A549 (cell line): ENCODE measurements around the gene KIF5A. TPM values are rescaled to one million over a fixed set of nuclear protein-coding genes. Genes with fewer than 3 reads are reported as not detected.

Source experiments
- ATAC-seq, 2 experiments: fragments of 200-7000 bp in 1 of 2; fragments of >200 bp in 1 of 2; cut with Nextera tagmentation in 1 of 2; cut with Tn5 transposase in 1 of 2; 3 replicates each; pipeline versions ENCODE4 v1.8.0 to v1.9.1; 2018 to 2020; ENCODE audit warnings: mild to moderate bottlenecking in 1 of 2, moderate library complexity in 1 of 2
- CTCF ChIA-PET: fragments of 300-600 bp; sonication (Branson Sonifier 250); formaldehyde crosslinking; extraction: SDS; loops from one replicate; lab custom pipeline; 2021; ENCODE audit warnings: antibody characterized with exemption, inconsistent platforms; lab: Yijun Ruan, JAX
- POLR2A ChIA-PET: fragments of 350-600 bp; formaldehyde crosslinking; extraction: SDS; loops from one replicate; lab custom pipeline; 2021; ENCODE audit warnings: antibody characterized with exemption, inconsistent platforms; lab: Yijun Ruan, JAX
- DNase-seq, 2 experiments: peaks; one replicate each; pipeline versions ENCODE4 v3.0.0 to v3.0.0-alpha.2; 2011 to 2016; ENCODE audit warnings: low read depth in 1 of 2, low spot score in 1 of 2
- FAIRE-seq: peaks from 2 replicates; lab custom pipeline; 2011; peaks lifted over from hg19 to GRCh38; lab: Jason Lieb, UNC
- H3K27ac ChIP-seq, 2 experiments: fragments of >200 bp; sonication (Bioruptor Twin); formaldehyde crosslinking; 3 replicates each; pipeline ENCODE4 v1.5.1; 2016 to 2017
- H3K4me1 ChIP-seq: fragments of >200 bp; sonication (Bioruptor Twin); formaldehyde crosslinking; 3 replicates; pipeline ENCODE4 v1.6.1; 2016
- H3K4me2 ChIP-seq: fragments of >200 bp; sonication (Bioruptor Twin); formaldehyde crosslinking; 3 replicates; pipeline ENCODE4 v1.6.1; 2016
- H3K4me3 ChIP-seq: fragments of >200 bp; sonication (Bioruptor Twin); formaldehyde crosslinking; 3 replicates; pipeline ENCODE4 v1.5.1; 2016
- H3K9me3 ChIP-seq: fragments of >200 bp; sonication (Bioruptor Twin); formaldehyde crosslinking; 3 replicates; pipeline ENCODE4 v1.6.1; 2016
- ATOH8 ChIP-seq: fragments of 250-450 bp; sonication (Bioruptor Pico); IDR thresholded peaks from 2 replicates; pipeline ENCODE4 v1.5.0; 2020; ENCODE audit warnings: low read depth, mild to moderate bottlenecking, moderate library complexity
- BCL3 ChIP-seq: fragments of >200 bp; sonication (Bioruptor Twin); formaldehyde crosslinking; IDR thresholded peaks from 3 replicates; pipeline ENCODE4 v1.6.1; 2016
- BHLHE40 ChIP-seq: IDR thresholded peaks from 2 replicates; pipeline ENCODE4 v1.6.1; 2012; ENCODE audit warnings: low read depth, low read length, inconsistent platforms
- CBX2 ChIP-seq: fragments of 200-600 bp; sonication (generic); IDR thresholded peaks from 2 replicates; pipeline ENCODE4 v1.6.1; 2016; ENCODE audit warnings: low read depth, mild to moderate bottlenecking, borderline replicate concordance
- CHD2 ChIP-seq: fragments of 150-350 bp; IDR thresholded peaks from 2 replicates; pipeline ENCODE4 v1.6.1; 2014; ENCODE audit warnings: low read length; ENCODE audit not compliant: partially characterized antibody
- CHD4 ChIP-seq: fragments of 200-600 bp; sonication (generic); IDR thresholded peaks from 2 replicates; pipeline ENCODE4 v1.6.1; 2016; ENCODE audit warnings: antibody characterized with exemption, mild to moderate bottlenecking, borderline replicate concordance
- EHMT2 ChIP-seq: fragments of 200-600 bp; sonication (generic); IDR thresholded peaks from 2 replicates; pipeline ENCODE4 v1.6.1; 2016; ENCODE audit warnings: antibody characterized with exemption, low read depth, mild to moderate bottlenecking, moderate library complexity
- FOSL2 ChIP-seq, 2 experiments: fragments of 450-650 bp in 1 of 2; fragments of >200 bp in 1 of 2; sonication (Bioruptor Twin) in 1 of 2; formaldehyde crosslinking; IDR thresholded peaks; 2 replicates each; pipeline versions ENCODE4 v1.5.0 to v1.6.1; 2016 to 2020; ENCODE audit warnings: mild to moderate bottlenecking in 1 of 2, moderate library complexity in 1 of 2
- HEYL ChIP-seq: fragments of 250-450 bp; sonication (Bioruptor Pico); IDR thresholded peaks from 2 replicates; pipeline ENCODE4 v1.8.0; 2021; ENCODE audit warnings: mild to moderate bottlenecking, moderate library complexity
- JUNB ChIP-seq: fragments of >200 bp; sonication (Bioruptor Twin); formaldehyde crosslinking; IDR thresholded peaks from 2 replicates; pipeline ENCODE4 v1.6.1; 2016
- KDM5A ChIP-seq: fragments of 200-600 bp; sonication (generic); IDR thresholded peaks from 2 replicates; pipeline ENCODE4 v1.6.1; 2016; ENCODE audit warnings: antibody characterized with exemption, mild to moderate bottlenecking
- MAFK ChIP-seq: fragments of 450-650 bp; IDR thresholded peaks from 2 replicates; pipeline ENCODE4 v1.6.1; 2014; ENCODE audit not compliant: partially characterized antibody
- MAZ ChIP-seq: fragments of 150-350 bp; IDR thresholded peaks from 2 replicates; pipeline ENCODE4 v1.6.1; 2014; ENCODE audit warnings: antibody characterized with exemption, low read depth, low read length, borderline replicate concordance
- MYC ChIP-seq: IDR thresholded peaks from 2 replicates; pipeline ENCODE4 v1.6.1; 2012; ENCODE audit warnings: mild to moderate bottlenecking, inconsistent platforms, low read length, improper control_type of control experiment, borderline replicate concordance
- PHF8 ChIP-seq: fragments of 200-600 bp; sonication (generic); IDR thresholded peaks from 2 replicates; pipeline ENCODE4 v1.6.1; 2016; ENCODE audit warnings: low read depth, mild to moderate bottlenecking, antibody characterized with exemption, moderate library complexity, borderline replicate concordance
- POLR2A ChIP-seq: IDR thresholded peaks from 2 replicates; pipeline ENCODE4 v1.6.1; 2012; ENCODE audit warnings: mild to moderate bottlenecking, low read length
- POLR2AphosphoS2 ChIP-seq: conservative IDR thresholded peaks from 2 replicates; pipeline ENCODE4 v1.6.1; 2012; ENCODE audit warnings: low read length, improper control_type of control experiment, inconsistent platforms
- RAD21 ChIP-seq, 2 experiments: fragments of >200 bp in 1 of 2; sonication (Bioruptor Twin) in 1 of 2; formaldehyde crosslinking in 1 of 2; IDR thresholded peaks in 1 of 2; conservative IDR thresholded peaks in 1 of 2; 2 replicates in 1 of 2; 3 replicates in 1 of 2; pipeline ENCODE4 v1.6.1; 2012 to 2018; ENCODE audit warnings: inconsistent platforms in 1 of 2
- RNF2 ChIP-seq: fragments of 200-600 bp; sonication (generic); IDR thresholded peaks from 2 replicates; pipeline ENCODE4 v1.6.1; 2016; ENCODE audit warnings: low read depth, mild to moderate bottlenecking, antibody characterized with exemption, moderate library complexity, borderline replicate concordance
- TFCP2L1 ChIP-seq: fragments of 250-450 bp; sonication (Bioruptor Pico); IDR thresholded peaks from 2 replicates; pipeline ENCODE4 v1.5.0; 2021; ENCODE audit warnings: mild to moderate bottlenecking
- ZNF302 ChIP-seq: fragments of 250-450 bp; sonication (Bioruptor Pico); IDR thresholded peaks from 2 replicates; pipeline ENCODE4 v1.9.0; 2021; ENCODE audit warnings: inconsistent platforms, mild to moderate bottlenecking, moderate library complexity
- WGBS: methylation state at CpG from one replicate; pipeline ENCODE4 v1.1.6; 2017; ENCODE audit errors: missing lambda C conversion rate; 5-methylcytosine and 5-hydroxymethylcytosine counted together
- polyA plus RNA-seq, 4 experiments: library from polyadenylated mRNA; depleted of rRNA in 3 of 4; stranded (reverse); fragments of >200 nt; fragmentation: RNase III in 1 of 4; extraction: RNeasy Plus Mini Kit Qiagen cat#74134 plus additional on column Dnase treatment in 1 of 4; gene quantifications; 2 replicates in 3 of 4; 3 replicates in 1 of 4; pipeline ENCODE4 v1.2.3, GENCODE V29; 2011 to 2017
- TF ChIP-seq, protein P1 (sequence below): fragments of 450-650 bp; IDR thresholded peaks from 2 replicates; pipeline ENCODE4 v1.6.1; 2014; ENCODE audit warnings: antibody characterized with exemption
- TF ChIP-seq, protein P2 (sequence below): IDR thresholded peaks from 2 replicates; pipeline ENCODE4 v1.6.1; 2012; ENCODE audit warnings: low read depth, borderline replicate concordance

KIF5A gene
- polyA plus RNA-seq, 2 of the 4 experiments (the other 2 are of a cell fraction), result 0.61 to 0.89 TPM

GRCh38 chr12:57591782-57592325 is 42.0 kb downstream of the KIF5A start:
- TF ChIP-seq ZNF302 (CRISPR knock-in tag) (no peak), JUNB (no peak), CHD2 (no peak), BHLHE40 (no peak), HEYL (CRISPR knock-in tag) (no peak), MYC (no peak), KDM5A (no peak), MAFK (no peak), RAD21 (conservative IDR thresholded peaks at IDR 0.05 in 1 of 2, IDR thresholded peaks at IDR 0.05 in 1 of 2) (no peak)
- peak overlapping the region; percentile 70 for H3K4me2 ChIP-seq
- POLR2A ChIA-PET, result interaction anchor here (0.8 to 1.7 kb wide), 5 partner anchors 8 to 45 kb away, joined by 3 to 9 read pairs (median 3); partner anchors contain the start of gene ARHGEF25
- FAIRE-seq, result no peak
- peak overlapping the region; percentile 84 to 91; a peak in 5 of 6 replicates for H3K27ac ChIP-seq
- ATAC-seq, result no peak
- CTCF ChIA-PET, result interaction anchor here (0.5 to 5.5 kb wide), 14 partner anchors 9 to 164 kb away, joined by 3 to 55 read pairs (median 4); partner anchors contain the start of genes ARHGEF25 and B4GALNT1
- DNase-seq, result no peak
- H3K9me3 ChIP-seq, result no peaks in the 10 kb centered on the region
- peaks cover 12% of the 10 kb centered on the region for H3K4me1 ChIP-seq
- 47% methylated on average over 10 of the region's 10 CpGs for WGBS
- peak overlapping the region; percentile 94 for H3K4me3 ChIP-seq

DNA sequence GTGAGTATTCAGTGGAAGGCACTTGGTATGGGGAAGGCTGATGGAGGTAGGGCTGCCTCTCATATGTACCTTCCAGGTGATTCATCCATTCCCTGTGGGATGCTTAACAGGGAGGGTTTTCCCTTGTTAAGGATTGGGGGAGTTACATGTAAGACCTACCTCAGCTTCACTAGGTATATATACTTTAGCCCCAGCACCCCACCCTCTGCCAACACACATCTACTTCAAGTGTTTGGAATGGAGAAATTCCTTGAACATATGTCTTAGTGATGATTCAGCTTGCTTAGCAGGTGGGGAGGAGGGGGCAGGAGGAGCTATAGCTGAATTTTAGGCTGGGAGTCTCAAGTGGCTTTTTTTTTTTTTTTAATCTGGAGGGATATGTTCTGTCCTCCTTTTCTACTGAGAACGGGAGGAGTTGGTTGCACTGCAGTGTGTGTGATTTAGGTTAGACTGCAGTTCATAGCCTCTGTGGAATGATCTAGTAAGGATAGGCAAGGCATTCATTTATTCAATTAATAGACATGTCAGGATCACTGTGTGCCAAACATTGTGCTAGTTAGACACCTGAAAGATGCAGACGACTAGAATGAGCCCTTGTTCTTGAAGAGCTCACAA is 42.8 kb downstream of the KIF5A start:
- ChIA-PET POLR2A (no interaction called here), CTCF (interaction anchor here (1.2 to 5.5 kb wide), 10 partner anchors 10 to 143 kb away, joined by 3 to 55 read pairs (median 4); partner anchors contain the start of gene B4GALNT1)
- no peak for DNase-seq
- 81% methylated on average over 2 of the region's 2 CpGs for WGBS
- Histone ChIP-seq H3K4me1 (peaks cover 12% of the 10 kb centered on the region), H3K4me2 (peak overlapping the region; percentile 70), H3K27ac (no peak overlapping the region), H3K4me3 (no peak overlapping the region), H3K9me3 (no peaks in the 10 kb centered on the region)
- no peak for ATAC-seq
- TF ChIP-seq MAZ, result no peak
- no peak for FAIRE-seq

- WGBS, result 86% methylated on average over 4 of the region's 4 CpGs
- CTCF ChIA-PET, result interaction anchor here (0.9 to 5.5 kb wide), 6 partner anchors 10 to 40 kb away, joined by 3 to 55 read pairs (median 10); partner anchors contain the start of gene B4GALNT1
Observed at GRCh38 chr12:57593187-57593586, 43.3 kb downstream of the KIF5A start.

More at GRCh38 chr12:57593187-57593586, 43.3 kb downstream of the KIF5A start:
- ATAC-seq (no peak), DNase-seq (no peak), FAIRE-seq (no peak)
- Histone ChIP-seq H3K4me3 (no peak overlapping the region), H3K4me2 (no peak overlapping the region; the same call in 2 of the 3 replicates), H3K4me1 (peaks cover 12% of the 10 kb centered on the region), H3K27ac (no peak overlapping the region), H3K9me3 (no peaks in the 10 kb centered on the region)
- no peak for TF ChIP-seq RNF2
- no peak for TF ChIP-seq MAFK
- TF ChIP-seq CHD4, result no peak
- no peak for TF ChIP-seq ATOH8
- TF ChIP-seq BHLHE40, result no peak
- no peak for TF ChIP-seq CBX2
- TF ChIP-seq, protein P1, sequence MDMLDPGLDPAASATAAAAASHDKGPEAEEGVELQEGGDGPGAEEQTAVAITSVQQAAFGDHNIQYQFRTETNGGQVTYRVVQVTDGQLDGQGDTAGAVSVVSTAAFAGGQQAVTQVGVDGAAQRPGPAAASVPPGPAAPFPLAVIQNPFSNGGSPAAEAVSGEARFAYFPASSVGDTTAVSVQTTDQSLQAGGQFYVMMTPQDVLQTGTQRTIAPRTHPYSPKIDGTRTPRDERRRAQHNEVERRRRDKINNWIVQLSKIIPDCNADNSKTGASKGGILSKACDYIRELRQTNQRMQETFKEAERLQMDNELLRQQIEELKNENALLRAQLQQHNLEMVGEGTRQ, result no peak
- TF ChIP-seq FOSL2 (IDR thresholded peaks at IDR 0.05), result no peak
- TF ChIP-seq FOSL2 (CRISPR knock-in tag; IDR thresholded peaks at IDR 0.05), result no peak
- no peak for TF ChIP-seq TFCP2L1 (CRISPR knock-in tag)
- TF ChIP-seq BCL3, result no peak
- TF ChIP-seq PHF8, result no peak
- TF ChIP-seq, protein P2, sequence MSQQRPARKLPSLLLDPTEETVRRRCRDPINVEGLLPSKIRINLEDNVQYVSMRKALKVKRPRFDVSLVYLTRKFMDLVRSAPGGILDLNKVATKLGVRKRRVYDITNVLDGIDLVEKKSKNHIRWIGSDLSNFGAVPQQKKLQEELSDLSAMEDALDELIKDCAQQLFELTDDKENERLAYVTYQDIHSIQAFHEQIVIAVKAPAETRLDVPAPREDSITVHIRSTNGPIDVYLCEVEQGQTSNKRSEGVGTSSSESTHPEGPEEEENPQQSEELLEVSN, result no peak
- TF ChIP-seq POLR2A, result no peak
- TF ChIP-seq POLR2AphosphoS2, result no peak
- no peak for TF ChIP-seq EHMT2
- POLR2A ChIA-PET, result interaction anchor here (0.6 kb wide), 2 partner anchors 18 to 78 kb away, joined by 3 to 4 read pairs; partner anchors contain the start of gene ARHGEF25
